Sigmoid colon (tissue), 7 donors: ENCODE results near the gene NDEL1. TPM values are rescaled to one million over a fixed set of nuclear protein-coding genes. Genes with fewer than 3 reads are reported as not detected.

ENCODE experiments used
- DNase-seq: peaks from one replicate; pipeline ENCODE4 v3.0.0-alpha.2; 2019
- H3K27ac ChIP-seq, 4 donors: fragments of 200-600 bp; sonication (generic); one replicate each; pipeline ENCODE4 v1.5.1; 2016 to 2019; ENCODE audit warnings: mild to moderate bottlenecking in 1 of 4
- H3K27me3 ChIP-seq, 3 donors: fragments of 200-600 bp; sonication (generic); one replicate each; pipeline ENCODE4 v1.5.1; 2019; ENCODE audit warnings: mild to moderate bottlenecking in 1 of 3
- H3K36me3 ChIP-seq, 4 donors: fragments of 200-600 bp; sonication (generic); one replicate each; pipeline ENCODE4 v1.5.1; 2016 to 2019
- H3K4me1 ChIP-seq, 4 donors: fragments of 200-600 bp; sonication (generic); one replicate each; pipeline ENCODE4 v1.5.1; 2017 to 2019
- H3K4me3 ChIP-seq, 4 donors: fragments of 200-600 bp; sonication (generic); one replicate each; pipeline ENCODE4 v1.5.1; 2017 to 2019; ENCODE audit warnings: mild to moderate bottlenecking in 2 of 4, moderate library complexity in 1 of 4
- H3K9me3 ChIP-seq, 4 donors: fragments of 200-600 bp in 3 of 4; sonication (generic) in 3 of 4; one replicate each; pipeline versions ENCODE4 v1.5.1 to v1.6.1; 2013 to 2019
- CTCF ChIP-seq, 4 experiments: fragments of 450-650 bp in 3 of 4; fragments of 200-600 bp in 1 of 4; IDR thresholded peaks; one replicate each; pipeline ENCODE4 v1.5.1; 2016 to 2019; ENCODE audit warnings: antibody characterized with exemption in 4 of 4, mild to moderate bottlenecking in 3 of 4, moderate library complexity in 2 of 4
- EP300 ChIP-seq, 4 donors: sonication (generic); formaldehyde crosslinking; IDR thresholded peaks; one replicate each; pipeline ENCODE4 v1.6.1; 2017; ENCODE audit warnings: antibody characterized with exemption in 4 of 4
- POLR2A ChIP-seq, 2 donors: fragments of 450-650 bp; IDR thresholded peaks; one replicate each; pipeline ENCODE4 v1.6.1; 2016; ENCODE audit warnings: antibody characterized with exemption in 2 of 2, mild to moderate bottlenecking in 2 of 2, moderate library complexity in 2 of 2
- POLR2AphosphoS5 ChIP-seq, 4 donors: sonication (generic); formaldehyde crosslinking; IDR thresholded peaks; one replicate each; pipeline ENCODE4 v1.6.1; 2017; ENCODE audit warnings: antibody characterized with exemption in 4 of 4
- WGBS, 2 donors: extraction: QIAGEN DNeasy Blood & Tissue Kit; methylation state at CpG; one replicate each; pipeline ENCODE4 v1.1.7; 2013; 5-methylcytosine and 5-hydroxymethylcytosine counted together
- intact Hi-C: fragments of 100-400 bp; cut with DNase I; formaldehyde crosslinking; loops from one replicate; pipeline ENCODE4 v1.15.1; 2023
- polyA plus RNA-seq, 3 donors: library from polyadenylated mRNA; stranded (reverse); fragments of 200-250 nt; gene quantifications; one replicate each; pipeline ENCODE4 v1.2.3, GENCODE V29; 2013
- total RNA-seq, 4 donors: library from RNA; depleted of rRNA; stranded (reverse); fragments of >200 nt; gene quantifications; one replicate each; pipeline ENCODE4 v1.1.0, GENCODE V29; 2016
- donor health status: healthy with polysubstance abuse.
- donor health status: Bipolar disorder and iron deficiency.
- donor health status: healthy.

Gene NDEL1
- total and polyA plus RNA-seq, 7 donors = 31.3 to 56.8 (median 41.4) TPM

GRCh38 chr17:8458128-8458527 lies 22.4 kb downstream of the NDEL1 start:
- intact Hi-C loops = no loop called here
- H3K36me3 ChIP-seq = peaks cover 20 to 100% (median 51%) of the 10 kb centered on the region in 4 donors
- H3K27me3 ChIP-seq = no peaks in the 10 kb centered on the region
- no peak for TF ChIP-seq CTCF (IDR thresholded peaks at IDR 0.05)
- TF ChIP-seq EP300 (IDR thresholded peaks at IDR 0.05) = no peak
- no peak for TF ChIP-seq POLR2A (IDR thresholded peaks at IDR 0.05)
- TF ChIP-seq POLR2AphosphoS5 (IDR thresholded peaks at IDR 0.05) = no peak
- H3K9me3 ChIP-seq = no peaks in the 10 kb centered on the region
- no peak overlapping the region for H3K4me3 ChIP-seq
- H3K27ac ChIP-seq = no peak overlapping the region
- no peak for DNase-seq
- 92 to 96% methylated on average over 6 of the region's 6 CpGs for WGBS, 2 donors
- no peaks in the 10 kb centered on the region for H3K4me1 ChIP-seq

GRCh38 chr17:8459107-8459506 lies 23.4 kb downstream of the NDEL1 start:
- H3K36me3 ChIP-seq = peaks cover 20 to 96% (median 49%) of the 10 kb centered on the region in 4 donors

GRCh38 chr17:8459831-8460230 lies 24.1 kb downstream of the NDEL1 start:
- WGBS, 2 donors = 96 to 98% methylated on average over 3 of the region's 3 CpGs

More at GRCh38 chr17:8459107-8459506, 23.4 kb downstream of the NDEL1 start:
- no peaks in the 10 kb centered on the region for H3K9me3 ChIP-seq
- H3K27me3 ChIP-seq = no peaks in the 10 kb centered on the region
- 86 to 90% methylated on average over 4 of the region's 4 CpGs for WGBS, 2 donors
- DNase-seq = no peak
- H3K4me1 ChIP-seq = no peaks in the 10 kb centered on the region
- no peak for TF ChIP-seq POLR2A (IDR thresholded peaks at IDR 0.05)
- TF ChIP-seq CTCF (IDR thresholded peaks at IDR 0.05) = no peak
- no peak for TF ChIP-seq POLR2AphosphoS5 (IDR thresholded peaks at IDR 0.05)
- no peak for TF ChIP-seq EP300 (IDR thresholded peaks at IDR 0.05)
- intact Hi-C loops = no loop called here
- H3K4me3 ChIP-seq = no peak overlapping the region
- no peak overlapping the region for H3K27ac ChIP-seq

GRCh38 chr17:8462564-8462963 lies 26.9 kb downstream of the NDEL1 start:
- H3K36me3 ChIP-seq = peaks cover 20 to 70% (median 40%) of the 10 kb centered on the region in 4 donors
- no peaks in the 10 kb centered on the region for H3K9me3 ChIP-seq
- WGBS, 2 donors = 75 to 77% methylated on average over 5 of the region's 5 CpGs
- no peak overlapping the region for H3K4me3 ChIP-seq
- peaks cover 0 to 28% (median 21%) of the 10 kb centered on the region in 4 donors for H3K4me1 ChIP-seq
- no peak for TF ChIP-seq EP300 (IDR thresholded peaks at IDR 0.05)
- no peak for DNase-seq
- no peaks in the 10 kb centered on the region for H3K27me3 ChIP-seq
- intact Hi-C loops = no loop called here
- H3K27ac ChIP-seq = no peak overlapping the region

More at GRCh38 chr17:8459831-8460230, 24.1 kb downstream of the NDEL1 start:
- H3K36me3 ChIP-seq = peaks cover 20 to 89% (median 47%) of the 10 kb centered on the region in 4 donors
- no peaks in the 10 kb centered on the region for H3K27me3 ChIP-seq
- peaks cover 0 to 5% (median 2%) of the 10 kb centered on the region in 4 donors for H3K4me1 ChIP-seq
- H3K27ac ChIP-seq = no peak overlapping the region
- no peak overlapping the region for H3K4me3 ChIP-seq
- TF ChIP-seq EP300 (IDR thresholded peaks at IDR 0.05) (no peak), POLR2A (IDR thresholded peaks at IDR 0.05) (no peak), CTCF (IDR thresholded peaks at IDR 0.05) (no peak), POLR2AphosphoS5 (IDR thresholded peaks at IDR 0.05) (no peak)
- DNase-seq = no peak
- intact Hi-C loops = no loop called here
- H3K9me3 ChIP-seq = no peaks in the 10 kb centered on the region

GRCh38 chr17:8463099-8463498 lies 27.4 kb downstream of the NDEL1 start:
- intact Hi-C loops = no loop called here
- no peaks in the 10 kb centered on the region for H3K9me3 ChIP-seq
- no peak overlapping the region for H3K4me3 ChIP-seq
- no peak for DNase-seq
- H3K27ac ChIP-seq = no peak overlapping the region
- H3K36me3 ChIP-seq = peaks cover 20 to 70% (median 43%) of the 10 kb centered on the region in 4 donors
- TF ChIP-seq CTCF (IDR thresholded peaks at IDR 0.05) = no peak
- no peak for TF ChIP-seq POLR2A (IDR thresholded peaks at IDR 0.05)
- TF ChIP-seq EP300 (IDR thresholded peaks at IDR 0.05) = no peak
- no peak for TF ChIP-seq POLR2AphosphoS5 (IDR thresholded peaks at IDR 0.05)
- 81 to 82% methylated on average over 5 of the region's 5 CpGs for WGBS, 2 donors
- H3K4me1 ChIP-seq = peaks cover 0 to 28% (median 21%) of the 10 kb centered on the region in 4 donors
- no peaks in the 10 kb centered on the region for H3K27me3 ChIP-seq
